HG03280 (cell line): ENCODE results near the gene KSR1.
"Not testable (repeated sequence)": the region's sequence is repeated elsewhere in the genome, so short reads cannot be mapped to it uniquely, and the experiment has no call there.

Experiments
- ATAC-seq: cut with Tn5 transposase; IDR thresholded peaks from one replicate; pipeline ENCODE4 v1.9.1; 2021; ENCODE audit warnings: mild to moderate bottlenecking, moderate library complexity; ENCODE audit not compliant: unreplicated experiment

Gene KSR1

DNA sequence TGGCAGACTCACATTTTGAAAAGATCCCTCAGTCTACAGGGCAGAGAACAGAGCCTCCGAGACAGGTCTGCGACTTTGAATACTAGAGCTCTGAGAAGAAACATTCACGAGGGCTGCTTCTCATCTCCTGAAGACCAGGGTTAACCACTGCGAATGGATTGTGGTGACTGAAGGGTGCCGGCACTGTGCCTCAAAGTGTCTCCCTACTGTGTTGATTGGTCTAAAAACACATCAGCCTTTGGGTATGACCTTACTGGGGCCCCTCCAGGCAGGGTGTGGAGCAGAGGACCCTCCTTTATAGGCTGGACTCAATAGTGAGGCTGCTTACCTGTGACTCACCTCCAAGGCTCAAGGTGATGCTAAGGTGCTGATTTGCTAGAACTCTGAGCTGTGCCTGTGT lies 172.1 kb downstream of the KSR1 start:
- no peak for ATAC-seq

DNA sequence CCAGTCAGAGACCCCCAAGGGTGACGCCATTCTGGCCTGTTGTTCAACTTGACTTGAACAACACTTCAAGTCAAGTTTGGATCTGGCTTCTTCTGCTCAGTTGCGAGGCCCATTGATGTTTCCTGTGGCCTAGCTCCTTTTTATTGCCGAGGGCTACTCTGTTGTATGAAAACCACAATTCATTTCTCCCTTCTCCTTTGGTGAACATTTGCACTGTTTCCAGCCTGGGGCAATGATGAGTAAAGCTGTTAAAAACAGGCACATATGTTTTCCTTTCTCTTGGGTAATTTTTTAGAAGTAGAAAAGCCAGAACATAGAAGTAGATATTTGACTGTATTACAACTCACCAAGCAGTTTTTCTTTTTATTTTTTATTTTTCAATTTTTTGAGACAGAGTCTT lies 173.0 kb downstream of the KSR1 start:
- ATAC-seq: not testable (repeated sequence)

DNA sequence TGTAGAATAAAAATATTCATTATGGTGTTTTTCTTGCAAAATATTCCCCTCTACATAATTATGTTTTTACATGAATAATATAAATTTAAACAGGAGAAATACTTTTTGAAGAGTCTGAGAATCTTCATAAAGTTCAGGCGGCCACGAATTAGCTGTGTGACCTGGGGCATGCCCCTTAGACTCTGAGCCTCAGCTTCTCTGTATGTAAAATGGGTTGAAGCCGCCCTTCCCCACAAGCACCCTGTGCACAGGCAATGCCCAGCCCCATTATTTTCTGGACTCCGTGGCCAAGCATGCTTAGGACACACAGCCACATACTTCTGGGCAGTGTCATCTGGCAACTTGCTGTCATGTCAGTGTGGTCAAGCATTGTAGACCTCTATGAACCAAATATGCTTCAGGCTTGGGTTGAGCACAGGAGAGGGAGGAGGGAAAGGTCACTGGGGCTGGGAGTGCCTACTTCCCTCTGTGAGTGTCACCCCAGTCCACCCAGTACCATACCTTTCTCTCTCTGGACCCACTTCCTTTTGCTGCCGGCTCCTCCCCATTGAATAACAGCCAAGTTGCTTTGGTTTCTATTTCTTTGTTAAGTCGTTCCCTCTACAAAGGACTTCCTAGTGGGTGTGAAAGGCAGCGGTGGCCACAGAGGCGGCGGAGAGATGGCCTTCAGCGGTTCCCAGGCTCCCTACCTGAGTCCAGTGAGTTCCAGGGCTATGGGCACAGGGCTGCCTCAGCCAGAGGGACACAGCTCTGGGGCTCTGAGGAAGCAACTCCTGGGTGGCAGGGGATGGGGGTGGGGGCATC lies 174.6 kb downstream of the KSR1 start, which contains the start of gene LGALS9:
Gene LGALS9 (plus strand): TSS at position 582 of the 804 bp plus-strand sequence. CDS start 78 bp downstream, at position 660.
- peak; percentile 37 for ATAC-seq

DNA sequence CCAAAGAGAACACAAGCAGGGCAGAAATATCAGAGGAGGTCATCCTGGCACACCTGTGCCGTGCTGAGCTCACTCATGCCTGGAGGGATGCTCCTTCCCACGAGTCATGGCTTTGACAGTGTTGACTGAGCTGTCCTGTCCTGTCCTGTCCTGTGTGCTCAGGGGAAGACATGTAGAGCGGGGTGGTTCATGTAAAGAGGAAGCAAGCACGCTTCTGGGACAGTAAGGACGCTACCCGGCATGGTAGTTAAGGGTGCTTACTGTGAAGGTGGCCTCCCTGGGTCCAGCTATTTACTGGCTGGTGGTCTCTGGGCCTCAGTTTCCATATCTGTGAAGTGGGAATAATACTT lies 175.1 kb downstream of the KSR1 start:
- peak; percentile 12 for ATAC-seq

DNA sequence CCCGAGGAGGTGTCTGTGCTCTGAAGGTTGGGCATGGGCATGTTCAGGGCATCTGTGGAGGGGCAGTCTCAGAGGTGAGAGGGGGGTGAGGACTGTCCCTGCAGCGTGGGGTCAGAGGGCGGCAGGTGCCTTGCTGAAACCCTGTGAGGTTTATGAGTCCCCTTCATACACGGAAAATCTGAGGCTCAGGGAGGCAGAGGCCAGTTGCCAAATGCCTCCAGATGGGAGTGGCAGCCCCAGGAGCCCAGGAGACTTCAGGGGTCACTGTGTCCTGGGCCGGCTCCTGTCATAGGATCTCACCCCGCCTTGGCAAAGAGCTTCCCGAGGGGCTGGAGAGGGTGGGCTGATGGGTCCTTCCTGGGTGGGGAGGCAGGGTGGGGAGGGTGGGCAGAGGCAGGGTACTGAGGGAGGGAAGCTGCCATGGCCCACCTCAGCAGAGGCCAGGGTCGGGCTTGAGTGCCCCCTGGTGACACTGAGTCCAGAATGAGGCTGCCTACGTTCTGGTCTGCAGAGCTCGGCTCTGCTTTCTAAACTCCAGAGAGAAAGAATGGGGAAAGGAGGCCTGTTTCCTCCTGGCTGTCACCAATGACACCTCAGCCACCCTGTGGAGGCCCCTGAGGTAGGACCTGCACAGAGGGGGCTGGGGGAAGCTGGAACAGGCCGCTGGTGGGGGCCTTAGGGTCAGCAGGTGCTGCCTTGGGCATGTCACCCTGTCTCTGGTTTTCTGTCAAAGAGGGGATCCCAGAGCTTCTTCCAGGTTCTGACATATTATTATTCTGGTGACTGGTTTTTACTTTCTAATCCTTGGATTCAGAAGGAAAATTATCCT lies 175.9 kb downstream of the KSR1 start:
- no peak for ATAC-seq

DNA sequence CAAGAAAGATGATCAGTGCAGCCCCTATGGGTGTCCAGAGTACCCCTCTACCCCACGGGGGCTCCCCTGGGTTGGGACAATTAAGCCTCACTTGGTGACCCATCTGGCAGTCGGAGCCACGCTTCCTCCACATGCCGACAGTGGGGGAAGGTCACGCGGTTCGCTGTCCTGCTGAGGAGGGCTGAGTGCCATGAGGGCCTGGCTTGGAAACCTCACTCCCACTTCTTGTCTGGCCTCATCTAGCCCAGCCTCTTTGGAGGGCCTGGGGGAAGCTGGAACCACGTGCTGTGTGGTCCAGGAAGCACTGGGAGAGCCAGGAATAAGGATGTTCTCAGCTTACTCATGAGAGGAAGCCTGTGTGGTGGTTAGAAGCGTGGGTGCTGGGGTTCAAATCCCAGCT lies 176.5 kb downstream of the KSR1 start:
- ATAC-seq: not testable (repeated sequence)

DNA sequence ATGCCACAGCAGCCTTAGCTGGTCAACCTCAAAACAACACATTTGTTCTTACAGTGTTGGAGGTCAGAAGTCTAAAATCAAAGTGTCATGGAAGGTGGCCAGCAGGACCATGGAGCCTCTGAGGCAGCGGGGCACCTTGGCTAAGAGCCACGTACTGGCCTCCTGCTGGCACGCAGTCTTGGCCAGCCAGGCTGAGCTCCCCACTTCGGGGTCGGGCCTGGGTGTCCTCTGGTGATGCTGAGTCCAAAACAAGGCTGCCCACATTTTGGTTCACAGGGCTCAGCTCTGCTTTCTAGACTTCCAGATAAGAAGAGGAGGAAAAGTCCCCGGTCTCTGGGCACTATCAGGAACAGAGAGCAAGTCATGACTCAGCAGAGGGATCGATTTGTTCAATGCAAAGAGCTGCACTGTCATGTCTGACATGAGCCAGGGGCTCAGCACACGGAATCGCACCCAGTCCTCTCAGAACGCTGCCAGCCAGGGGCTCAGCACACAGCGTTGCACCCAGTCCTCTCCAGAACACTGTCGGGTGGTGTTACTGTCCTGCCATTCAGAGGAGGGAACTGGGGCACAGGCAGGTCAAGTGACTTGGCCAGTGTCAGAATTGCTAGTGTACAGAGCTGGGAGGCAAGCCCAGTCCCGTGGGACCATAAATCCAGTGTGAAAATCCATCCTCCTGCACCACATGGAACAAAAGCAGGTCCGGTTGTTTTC lies 177.2 kb downstream of the KSR1 start:
- ATAC-seq: no peak

DNA sequence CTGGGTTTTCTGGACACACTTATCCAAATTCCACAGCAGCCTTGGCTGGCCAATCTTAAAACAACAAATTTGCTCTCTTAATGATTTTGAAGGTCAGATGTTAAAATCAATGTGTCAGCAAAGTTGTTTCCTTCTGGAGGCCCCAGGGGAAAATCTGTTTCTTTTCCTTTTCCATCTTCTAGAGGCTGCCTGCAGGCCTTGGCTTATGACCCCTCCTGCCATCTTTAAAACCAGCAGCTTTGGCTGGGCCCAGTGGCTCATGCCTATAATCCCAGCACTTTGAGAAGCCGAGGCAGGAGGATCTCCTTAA lies 177.7 kb downstream of the KSR1 start:
- ATAC-seq: no peak

DNA sequence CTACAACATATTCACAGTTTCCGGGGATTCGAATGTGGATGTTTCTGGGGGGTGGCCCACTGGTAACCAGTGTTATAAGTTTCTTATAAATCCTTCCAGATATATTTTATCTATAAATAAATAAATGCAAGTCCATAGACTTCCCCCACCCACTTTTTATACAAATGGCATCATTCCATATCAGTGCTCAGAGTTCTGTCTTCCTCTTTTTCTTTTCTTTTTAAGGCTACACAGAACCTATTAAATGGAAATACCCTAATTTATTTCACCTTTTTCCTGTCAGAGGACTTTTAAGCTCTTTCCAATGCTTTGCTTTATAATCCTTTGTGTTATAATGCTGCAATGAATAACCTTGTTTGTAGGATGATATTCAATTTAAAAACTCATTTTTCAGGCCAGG lies 178.5 kb downstream of the KSR1 start:
- no peak for ATAC-seq

DNA sequence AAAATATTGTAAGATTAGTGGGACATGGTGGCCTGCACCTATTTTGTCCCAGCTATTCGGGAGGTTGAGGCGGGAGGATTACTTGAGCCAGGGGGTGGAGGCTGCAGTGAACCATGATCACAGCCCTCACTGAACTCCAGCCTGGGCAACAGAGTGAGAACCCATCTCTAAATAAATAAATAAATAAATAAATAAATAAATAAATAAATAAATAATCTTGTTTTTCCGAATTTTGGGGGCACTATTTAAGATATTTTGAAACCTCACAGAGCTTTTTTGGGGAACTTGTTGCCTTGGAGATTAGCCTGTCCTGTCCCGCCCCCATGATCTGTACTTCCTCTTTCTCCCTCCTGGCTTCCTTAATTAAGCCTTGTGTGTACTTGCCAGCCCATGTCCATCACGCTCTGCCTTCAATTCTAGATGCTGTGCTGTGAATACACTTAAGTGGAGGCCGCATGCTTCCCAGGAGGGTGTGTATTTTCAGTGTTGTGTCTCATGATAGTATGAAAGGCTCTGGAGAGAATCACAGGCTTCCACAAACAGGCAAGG lies 179.1 kb downstream of the KSR1 start:
- no peak for ATAC-seq

DNA sequence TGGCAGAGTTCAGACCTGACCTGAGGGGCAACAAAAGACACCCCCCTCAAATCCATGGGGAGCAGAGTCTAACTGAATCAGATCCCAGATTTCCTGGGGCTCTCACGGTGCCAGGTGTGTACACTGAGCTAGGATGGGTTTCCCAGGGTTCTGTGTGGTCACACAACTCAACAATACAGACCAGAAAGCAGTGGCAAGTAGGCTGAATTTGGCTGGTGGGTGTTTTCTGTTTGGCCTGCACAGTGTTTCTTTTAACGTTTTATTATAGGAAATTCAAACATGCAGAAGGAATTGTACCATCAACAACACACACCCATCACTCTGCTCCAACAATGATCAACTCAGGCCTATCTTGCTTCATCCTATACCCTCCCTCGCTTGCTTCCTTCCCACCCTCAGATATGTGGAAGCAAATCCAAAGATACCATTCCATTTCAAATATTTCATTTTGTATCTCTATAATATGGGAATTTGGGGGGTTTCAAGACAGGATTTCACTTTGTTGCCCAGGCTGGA lies 179.8 kb downstream of the KSR1 start:
- not testable (repeated sequence) for ATAC-seq

DNA sequence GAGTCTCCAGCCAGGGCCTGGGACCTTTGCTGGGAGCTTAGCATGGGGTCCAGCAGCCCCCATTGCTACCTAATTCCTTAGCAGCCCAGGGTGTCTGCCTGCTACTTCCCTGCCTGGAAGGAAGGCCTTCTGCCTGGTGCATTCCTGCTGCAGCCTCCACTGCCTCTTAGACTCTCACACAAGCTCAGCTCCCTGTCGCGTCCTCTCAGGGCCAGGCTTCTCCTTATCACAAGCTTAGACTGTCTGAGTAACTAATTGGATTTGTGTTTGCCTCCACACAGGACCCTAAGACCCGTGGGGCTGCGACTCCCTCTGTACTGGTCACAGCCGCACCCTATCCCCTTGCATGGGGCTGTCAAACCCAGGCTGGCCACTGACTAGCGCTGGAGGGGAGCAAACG lies 181.6 kb downstream of the KSR1 start:
- not testable (repeated sequence) for ATAC-seq

DNA sequence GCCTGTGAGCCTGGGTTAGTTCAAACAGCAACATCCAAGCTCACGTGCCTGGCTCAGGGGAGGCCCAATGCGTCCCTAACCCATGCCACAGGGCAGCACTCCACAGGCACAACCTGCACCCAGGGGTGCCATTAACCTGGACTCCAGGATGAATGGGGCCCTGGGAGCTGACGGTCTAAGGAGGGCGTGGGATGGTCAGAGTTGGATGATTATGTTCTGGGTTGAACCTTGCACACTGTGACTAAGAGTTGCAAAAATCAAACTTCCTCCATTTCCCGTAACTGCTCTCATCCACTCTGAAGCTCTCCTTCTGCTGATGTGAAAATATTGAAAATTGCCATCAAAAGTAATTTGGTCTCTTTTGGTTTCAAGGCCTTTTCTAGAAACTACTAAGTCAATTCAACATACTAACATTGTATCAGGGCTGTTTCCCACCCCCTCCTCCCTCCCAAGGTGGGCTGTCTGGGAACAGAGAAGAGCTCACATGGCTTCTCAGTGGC lies 182.2 kb downstream of the KSR1 start:
- not testable (repeated sequence) for ATAC-seq

DNA sequence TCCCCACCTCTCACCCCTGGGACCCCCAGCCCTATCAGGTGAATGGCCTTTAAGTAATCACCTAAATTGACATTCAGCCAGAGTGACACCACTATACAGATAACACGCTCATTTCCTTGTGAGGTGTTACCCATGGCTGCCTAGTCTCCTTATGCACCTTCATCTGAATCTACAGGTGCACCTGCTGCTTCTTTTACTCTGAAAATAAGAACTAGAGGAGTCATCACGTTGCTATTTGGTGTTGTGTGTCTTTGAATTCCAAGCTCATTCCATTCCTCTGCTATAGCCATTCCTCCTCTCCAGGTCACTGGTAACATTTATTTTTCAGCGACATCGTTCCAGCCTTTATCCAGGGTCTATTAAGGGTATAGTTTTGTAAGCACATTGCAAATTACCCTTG lies 184.5 kb downstream of the KSR1 start:
- ATAC-seq: no peak

DNA sequence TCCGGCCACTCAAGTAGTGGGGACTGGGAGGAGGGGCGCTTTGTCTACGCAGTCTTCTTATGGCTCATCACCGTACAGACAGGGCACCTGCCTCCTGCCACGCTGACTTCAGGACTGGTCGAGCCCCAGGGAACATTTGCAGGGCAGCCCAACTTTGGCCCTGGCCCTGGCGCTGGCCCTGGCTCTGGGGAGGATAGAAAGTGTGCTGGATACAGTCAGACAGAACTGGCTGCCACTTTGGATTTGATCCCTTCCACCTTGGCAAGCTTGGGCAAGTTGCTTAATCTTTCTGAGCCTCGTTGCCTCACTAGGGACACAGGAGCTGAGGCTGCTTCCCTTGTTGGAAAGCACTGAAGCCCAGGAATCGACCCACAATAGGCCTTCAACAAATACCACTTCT lies 188.3 kb downstream of the KSR1 start:
- no peak for ATAC-seq

DNA sequence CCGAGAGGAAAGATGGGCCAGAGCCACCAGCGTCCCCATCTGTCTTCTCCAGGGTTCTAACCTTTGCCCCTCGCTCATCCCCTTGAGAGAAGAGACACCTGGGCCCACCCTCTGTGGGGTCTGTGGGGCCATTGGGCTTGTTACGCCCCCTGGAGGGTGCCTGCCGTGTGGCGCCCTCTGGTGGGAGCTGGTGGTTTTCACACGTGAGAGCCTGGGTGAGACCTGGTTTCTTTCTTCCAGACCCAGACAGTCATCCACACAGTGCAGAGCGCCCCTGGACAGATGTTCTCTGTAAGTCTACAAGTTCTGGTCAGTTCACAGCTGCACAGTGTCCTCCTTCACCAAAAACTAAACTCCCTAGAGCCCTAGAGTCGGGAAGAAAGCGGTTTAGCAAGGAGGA lies 189.4 kb downstream of the KSR1 start:
- ATAC-seq: not testable (repeated sequence)

DNA sequence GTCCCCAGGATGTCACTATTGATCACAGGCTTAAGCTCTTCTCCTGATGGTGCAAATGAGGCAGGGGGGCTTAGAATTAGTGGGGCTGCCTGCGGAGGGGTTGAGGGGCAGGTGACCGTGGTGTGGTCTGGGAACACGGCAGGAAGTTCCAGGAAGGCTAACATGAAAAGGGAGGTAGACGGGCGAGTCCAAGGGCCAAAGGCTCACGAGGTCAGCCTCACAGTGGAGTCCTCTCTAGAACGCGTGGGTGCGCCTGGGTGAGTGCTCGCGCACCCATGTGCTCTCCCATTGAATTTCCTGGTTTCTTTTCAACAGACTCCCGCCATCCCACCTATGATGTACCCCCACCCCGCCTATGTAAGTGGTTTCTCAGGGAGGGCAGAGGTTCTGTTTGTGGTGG lies 190.0 kb downstream of the KSR1 start:
- ATAC-seq: no peak

DNA sequence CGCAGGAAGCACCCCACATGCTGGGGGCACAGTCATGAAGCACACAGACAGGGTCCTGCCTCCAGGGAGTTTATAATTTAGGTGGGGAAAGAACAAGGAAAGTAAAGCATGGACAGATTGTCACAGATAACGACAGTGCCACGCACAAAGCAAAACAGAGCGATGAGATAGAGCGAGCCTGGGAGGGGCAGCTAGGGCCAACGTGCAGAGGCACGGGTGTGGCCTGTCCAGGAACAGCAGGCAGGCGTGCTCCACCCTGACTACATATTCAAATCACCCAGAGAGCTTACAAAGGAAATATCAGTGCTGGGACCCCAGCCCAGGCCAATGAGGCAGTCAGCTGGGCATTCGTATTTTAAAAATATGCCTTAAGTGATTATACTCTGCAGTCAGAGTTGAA lies 191.5 kb downstream of the KSR1 start:
- no peak for ATAC-seq

DNA sequence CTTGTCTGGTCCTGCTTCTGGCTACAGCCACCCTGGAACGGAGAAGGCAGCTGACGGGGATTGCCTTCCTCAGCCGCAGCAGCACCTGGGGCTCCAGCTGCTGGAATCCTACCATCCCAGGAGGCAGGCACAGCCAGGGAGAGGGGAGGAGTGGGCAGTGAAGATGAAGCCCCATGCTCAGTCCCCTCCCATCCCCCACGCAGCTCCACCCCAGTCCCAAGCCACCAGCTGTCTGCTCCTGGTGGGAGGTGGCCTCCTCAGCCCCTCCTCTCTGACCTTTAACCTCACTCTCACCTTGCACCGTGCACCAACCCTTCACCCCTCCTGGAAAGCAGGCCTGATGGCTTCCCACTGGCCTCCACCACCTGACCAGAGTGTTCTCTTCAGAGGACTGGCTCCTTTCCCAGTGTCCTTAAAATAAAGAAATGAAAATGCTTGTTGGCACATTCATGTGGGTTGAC lies 192.9 kb downstream of the KSR1 start:
- not testable (repeated sequence) for ATAC-seq

DNA sequence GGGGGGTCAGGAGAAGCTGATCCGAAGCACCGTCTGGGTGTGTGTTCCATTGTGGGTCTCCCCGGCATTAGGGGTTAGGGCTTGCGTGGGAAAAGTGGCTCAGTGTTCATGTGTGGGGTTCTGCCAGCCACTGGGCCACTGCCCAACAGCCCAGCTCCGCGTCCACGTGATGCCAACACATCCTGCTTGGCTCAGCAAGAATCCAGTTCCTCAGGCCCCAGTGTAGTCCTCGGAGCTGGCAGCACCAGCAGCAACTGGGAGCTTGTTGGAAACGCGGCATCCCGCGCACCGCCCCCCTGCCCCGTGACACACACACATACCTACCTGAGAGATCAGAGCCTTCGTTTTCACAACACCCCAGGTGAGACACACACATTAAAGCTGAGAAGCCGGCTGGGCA lies 193.7 kb downstream of the KSR1 start:
- ATAC-seq: no peak

DNA sequence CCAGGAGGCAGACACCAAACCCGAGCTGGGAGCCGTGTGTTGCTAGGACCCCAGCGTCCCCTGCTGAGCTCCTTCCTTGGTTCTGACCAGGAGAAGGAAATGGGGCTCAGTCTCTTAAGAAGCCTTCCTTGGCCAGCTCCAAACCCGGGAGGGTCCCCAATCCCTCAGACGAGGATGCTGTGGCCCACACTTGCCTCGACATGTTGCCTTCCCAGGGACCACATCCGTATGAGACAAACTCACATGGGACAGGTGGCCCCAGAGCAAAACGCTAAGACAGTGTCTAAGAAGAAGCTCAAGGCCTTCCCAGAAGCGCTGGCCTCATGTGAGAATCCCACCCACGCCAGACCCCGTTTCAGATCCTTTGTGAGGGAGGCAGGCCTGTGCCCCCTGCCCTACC lies 194.6 kb downstream of the KSR1 start:
- no peak for ATAC-seq
